GM19351 (cell line): Measurements from ENCODE around the gene KRTAP10-10.
"Not testable (repeated sequence)": the region's sequence is repeated elsewhere in the genome, so short reads cannot be mapped to it uniquely, and the experiment has no call there.

Experiments
- ATAC-seq: cut with Tn5 transposase; IDR thresholded peaks from one replicate; pipeline ENCODE4 v1.9.1; 2021; ENCODE audit warnings: mild to moderate bottlenecking, moderate library complexity; ENCODE audit not compliant: unreplicated experiment

KRTAP10-10 gene

GRCh38 chr21:44681152-44681551 is 44.0 kb downstream of the KRTAP10-10 start:
- ATAC-seq = no peak

DNA sequence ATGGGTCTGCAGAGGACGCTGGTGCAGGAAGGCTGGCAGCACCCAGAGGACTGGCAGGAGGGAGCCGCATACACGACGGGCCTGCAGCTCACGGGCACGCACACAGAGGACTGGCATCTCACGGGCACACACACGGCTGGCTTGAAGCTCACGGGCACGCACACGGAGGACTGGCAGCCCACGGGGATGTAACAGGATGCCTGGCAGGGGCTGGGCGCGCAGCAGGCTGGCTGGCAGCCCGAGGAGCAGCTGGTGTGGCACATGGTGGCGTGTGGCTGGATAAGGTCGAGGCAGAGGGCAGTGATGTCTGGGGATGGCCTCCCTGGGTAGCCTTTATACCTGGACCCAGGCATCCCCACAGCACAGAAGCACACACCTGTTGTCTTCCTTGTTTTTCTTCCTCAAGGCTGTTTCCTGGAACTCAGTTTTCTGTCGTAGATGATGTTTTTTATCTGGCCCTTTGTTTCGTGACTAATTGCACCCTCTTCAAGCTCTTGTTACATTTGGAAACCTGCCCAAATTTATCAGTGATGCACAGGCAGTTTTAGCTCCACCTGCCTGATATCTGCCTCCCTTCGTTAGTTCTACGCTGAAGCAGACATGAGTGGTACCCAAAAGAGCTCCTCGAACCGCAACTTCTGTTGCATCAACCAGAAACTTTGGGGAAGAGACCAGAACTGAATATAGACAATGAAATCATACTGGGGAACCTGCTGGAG is 44.9 kb downstream of the KRTAP10-10 start, which contains the start of gene KRTAP12-1:
Gene KRTAP12-1 (minus strand): TSS at position 303 of the 719 bp plus-strand sequence. CDS start 40 bp downstream, at position 263.
- ATAC-seq = no peak

GRCh38 chr21:44682580-44683151 is 45.5 kb downstream of the KRTAP10-10 start:
- no peak for ATAC-seq

- no peak for ATAC-seq
These were observed 46.9 kb downstream of the KRTAP10-10 start for GRCh38 chr21:44684077-44684476.

- ATAC-seq = no peak
These were observed 47.3 kb downstream of the KRTAP10-10 start for GRCh38 chr21:44684483-44684882.

GRCh38 chr21:44685050-44685449 is 47.9 kb downstream of the KRTAP10-10 start:
- not testable (repeated sequence) for ATAC-seq

- ATAC-seq = no peak
These were observed 49.0 kb downstream of the KRTAP10-10 start for GRCh38 chr21:44686000-44686781.

DNA sequence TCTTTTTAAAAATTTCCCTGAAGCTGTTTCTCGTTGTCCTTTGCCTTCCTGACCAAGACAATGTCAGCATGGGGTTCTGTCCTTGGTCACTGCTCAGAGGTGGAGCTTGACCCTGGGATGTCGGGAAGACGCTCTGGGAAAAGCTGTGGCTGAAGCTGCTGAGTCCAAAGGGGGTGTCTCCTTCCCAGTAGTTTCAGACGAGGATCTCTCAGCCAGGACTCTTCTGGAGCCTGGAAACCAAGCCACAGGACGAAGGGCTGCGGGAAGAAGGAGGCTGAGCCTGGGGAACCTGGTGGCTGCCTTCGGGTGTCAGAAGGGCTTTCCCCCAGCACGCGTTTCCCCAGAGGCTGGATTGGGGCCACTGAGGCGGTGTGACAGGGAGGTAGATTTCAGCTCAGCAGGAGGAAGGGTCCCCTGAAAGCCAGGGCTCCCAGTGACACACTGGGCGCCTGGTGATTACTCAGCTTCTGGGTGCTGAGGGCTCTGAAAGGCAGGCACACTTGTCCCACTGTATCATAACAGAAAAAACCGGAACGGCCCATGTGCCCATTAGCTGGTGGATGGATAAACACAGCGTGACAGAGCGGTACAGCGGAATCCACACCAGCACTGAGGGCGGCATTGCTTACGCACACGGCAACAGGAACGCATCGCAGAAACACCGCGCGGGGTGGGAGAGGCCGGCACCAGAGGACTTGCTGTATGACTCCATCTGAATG is 49.8 kb downstream of the KRTAP10-10 start:
- no peak for ATAC-seq

GRCh38 chr21:44687671-44688070 is 50.5 kb downstream of the KRTAP10-10 start:
- no peak for ATAC-seq
